Heart left ventricle (tissue), 13 donors: ENCODE results near the gene TTLL1.

Source experiments
- CTCF ChIP-seq, 12 donors: fragments of 200-600 bp; sonication (generic) in 4 of 12; IDR thresholded peaks; one replicate each; pipeline versions ENCODE4 v1.5.0 to v1.8.0; 2018 to 2022; ENCODE audit warnings: antibody characterized with exemption in 12 of 12, mild to moderate bottlenecking in 5 of 12
- POLR2A ChIP-seq, 2 donors: fragments of 450-650 bp; IDR thresholded peaks; one replicate each; pipeline ENCODE4 v1.6.1; 2017; ENCODE audit warnings: antibody characterized with exemption in 2 of 2, mild to moderate bottlenecking in 2 of 2, moderate library complexity in 2 of 2
- donor health status: ischemic (EF 13 %, LVEDD 7.1; RV severe dilation, severe dysfunction).
- donor health status: DM: no; HTN: yes; CAD: no.
- donor health status: DM: no; HTN: no; CAD: no.
- donor health status: ischemic (EF 25% LVEDD 6.9; RV normal size, moderate dysfunction).
- donor health status: ischemic (EF 25% LVEDD 5.7; RV mildly dilated, moderate dysfunction).
- donor health status: ischemic (EF 35%, LVEDD 5.7; RV mildly dilated, moderate dysfunction).
- donor health status: nonischemic (EF 11% LVEDD 7.7; RV severe dilation, severe dysfunction).
- donor health status: DM: yes; HTN: yes; CAD: no.
- donor health status: PGD.
- donor health status: ischemic (EF 29% LVEDD 5.4; RV normal size, mild dysfunction).
- donor health status: nonischemic (EF 23%, LVEDD 6.1; RV moderate dilation, normal function).

GRCh38 chr22:43100225-43100624 is 11.0 kb upstream of the TTLL1 start:
- TF ChIP-seq POLR2A (IDR thresholded peaks at IDR 0.05) (no peak), CTCF (IDR thresholded peaks at IDR 0.05) (no peak)
